Esophagus squamous epithelium (tissue), 5 donors: ENCODE data around the gene DCDC2. TPM values are rescaled to one million over a fixed set of nuclear protein-coding genes. Genes with fewer than 3 reads are reported as not detected.

Experiments
- DNase-seq: peaks from one replicate; lab custom pipeline; 2025; lab: John Stamatoyannopoulos, UW
- H3K27ac ChIP-seq, 4 donors: fragments of 200-600 bp; sonication (generic); one replicate each; pipeline ENCODE4 v1.5.1; 2016 to 2019; ENCODE audit warnings: mild to moderate bottlenecking in 1 of 4
- H3K27me3 ChIP-seq, 4 donors: fragments of 200-600 bp; sonication (generic); 1 replicate in 3 of 4; 2 replicates in 1 of 4; pipeline versions ENCODE4 v1.5.1 to v1.6.0; 2017 to 2021; ENCODE audit warnings: antibody characterized with exemption in 1 of 4
- H3K36me3 ChIP-seq, 3 donors: fragments of 200-600 bp; sonication (generic); one replicate each; pipeline ENCODE4 v1.5.1; 2016 to 2019
- H3K4me1 ChIP-seq, 3 donors: fragments of 200-600 bp; sonication (generic); one replicate each; pipeline ENCODE4 v1.5.1; 2017 to 2019
- H3K4me3 ChIP-seq, 4 donors: fragments of 200-600 bp; sonication (generic); 1 replicate in 3 of 4; 2 replicates in 1 of 4; pipeline ENCODE4 v1.5.1; 2016 to 2019; ENCODE audit warnings: mild to moderate bottlenecking in 2 of 4, moderate library complexity in 1 of 4
- H3K9me3 ChIP-seq, 3 donors: fragments of 200-600 bp; sonication (generic); one replicate each; pipeline ENCODE4 v1.5.1; 2016 to 2019
- POLR2A ChIP-seq, 4 donors: fragments of 450-650 bp; IDR thresholded peaks; one replicate each; pipeline ENCODE4 v1.6.1; 2017; ENCODE audit warnings: antibody characterized with exemption in 4 of 4, mild to moderate bottlenecking in 4 of 4, moderate library complexity in 3 of 4
- WGBS, 2 donors: methylation state at CpG; one replicate each; pipeline ENCODE4 v1.1.5; 2018; 5-methylcytosine and 5-hydroxymethylcytosine counted together
- intact Hi-C: fragments of 100-400 bp; cut with DNase I; formaldehyde crosslinking; loops from one replicate; pipeline ENCODE4 v1.15.0; 2022
- total RNA-seq, 4 donors: library from RNA; depleted of rRNA; stranded (reverse); fragments of >200 nt; gene quantifications; one replicate each; pipeline ENCODE4 v1.1.0, GENCODE V29; 2016
- TF ChIP-seq, protein P1 (sequence below), 6 experiments: fragments of 450-650 bp in 4 of 6; fragments of 200-600 bp in 2 of 6; sonication (generic) in 2 of 6; IDR thresholded peaks; one replicate each; pipeline ENCODE4 v1.5.1; 2016 to 2019; ENCODE audit warnings: antibody characterized with exemption in 6 of 6, mild to moderate bottlenecking in 4 of 6, moderate library complexity in 4 of 6
- donor health status: DM: yes; HTN: yes; CAD: no.

Gene DCDC2
- total RNA-seq, 4 donors from 2014 or later, result 0.15 TPM; not detected in 3

- Histone ChIP-seq H3K27ac (no peak overlapping the region), H3K4me3 (no peak overlapping the region), H3K9me3 (no peaks in the 10 kb centered on the region), H3K27me3 (no peaks in the 10 kb centered on the region), H3K4me1 (peaks cover 0 to 4% (median 0%) of the 10 kb centered on the region in 3 donors), H3K36me3 (no peaks in the 10 kb centered on the region)
- WGBS, 2 donors, result 39 to 56% methylated on average over 3 of the region's 3 CpGs
- TF ChIP-seq, protein P1, sequence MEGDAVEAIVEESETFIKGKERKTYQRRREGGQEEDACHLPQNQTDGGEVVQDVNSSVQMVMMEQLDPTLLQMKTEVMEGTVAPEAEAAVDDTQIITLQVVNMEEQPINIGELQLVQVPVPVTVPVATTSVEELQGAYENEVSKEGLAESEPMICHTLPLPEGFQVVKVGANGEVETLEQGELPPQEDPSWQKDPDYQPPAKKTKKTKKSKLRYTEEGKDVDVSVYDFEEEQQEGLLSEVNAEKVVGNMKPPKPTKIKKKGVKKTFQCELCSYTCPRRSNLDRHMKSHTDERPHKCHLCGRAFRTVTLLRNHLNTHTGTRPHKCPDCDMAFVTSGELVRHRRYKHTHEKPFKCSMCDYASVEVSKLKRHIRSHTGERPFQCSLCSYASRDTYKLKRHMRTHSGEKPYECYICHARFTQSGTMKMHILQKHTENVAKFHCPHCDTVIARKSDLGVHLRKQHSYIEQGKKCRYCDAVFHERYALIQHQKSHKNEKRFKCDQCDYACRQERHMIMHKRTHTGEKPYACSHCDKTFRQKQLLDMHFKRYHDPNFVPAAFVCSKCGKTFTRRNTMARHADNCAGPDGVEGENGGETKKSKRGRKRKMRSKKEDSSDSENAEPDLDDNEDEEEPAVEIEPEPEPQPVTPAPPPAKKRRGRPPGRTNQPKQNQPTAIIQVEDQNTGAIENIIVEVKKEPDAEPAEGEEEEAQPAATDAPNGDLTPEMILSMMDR (IDR thresholded peaks at IDR 0.05), result no peak
- no peak for TF ChIP-seq POLR2A (IDR thresholded peaks at IDR 0.05)
- DNase-seq, result no peak
- intact Hi-C loops, result no loop called here
Measured at GRCh38 chr6:24228681-24229255, 129.1 kb downstream of the DCDC2 start.

- Histone ChIP-seq H3K9me3 (no peaks in the 10 kb centered on the region), H3K27ac (no peak overlapping the region), H3K4me1 (peaks cover 0 to 4% (median 0%) of the 10 kb centered on the region in 3 donors), H3K36me3 (no peaks in the 10 kb centered on the region), H3K27me3 (no peaks in the 10 kb centered on the region), H3K4me3 (no peak overlapping the region)
- intact Hi-C loops, result no loop called here
- TF ChIP-seq, protein P1 (IDR thresholded peaks at IDR 0.05), result no peak
- no peak for TF ChIP-seq POLR2A (IDR thresholded peaks at IDR 0.05)
- no peak for DNase-seq
- WGBS, 2 donors, result 48 to 69% methylated on average over 2 of the region's 2 CpGs
Measured at GRCh38 chr6:24228123-24228522, 129.7 kb downstream of the DCDC2 start.

GRCh38 chr6:24227556-24227955 lies 130.3 kb downstream of the DCDC2 start:
- WGBS, 2 donors, result 33 to 39% methylated on average over 4 of the region's 4 CpGs
- H3K27ac ChIP-seq, result no peak overlapping the region
- DNase-seq, result no peak

DNA sequence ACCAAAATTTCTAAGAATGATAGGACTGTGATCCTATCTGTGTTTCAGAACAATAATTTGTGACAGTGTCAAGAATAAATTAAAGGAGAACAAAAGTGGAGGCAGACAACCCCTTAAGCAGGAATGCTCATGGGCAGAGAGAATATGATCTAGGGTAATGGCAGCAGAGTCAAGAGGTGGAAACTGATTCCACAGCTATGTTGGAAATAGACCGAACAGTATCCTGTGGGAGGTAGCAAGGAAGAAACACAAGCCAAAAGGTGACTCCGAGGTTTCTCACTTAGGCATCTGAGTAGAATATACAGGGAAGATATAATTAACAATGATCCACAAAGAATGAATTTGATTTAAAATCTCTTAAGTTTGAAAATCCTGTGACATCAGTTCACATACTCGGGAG lies 131.3 kb downstream of the DCDC2 start:
- TF ChIP-seq POLR2A (IDR thresholded peaks at IDR 0.05), result no peak
- TF ChIP-seq, protein P1 (IDR thresholded peaks at IDR 0.05), result no peak
- 58 to 65% methylated on average over 3 of the region's 3 CpGs for WGBS, 2 donors
- Histone ChIP-seq H3K4me3 (no peak overlapping the region), H3K9me3 (no peaks in the 10 kb centered on the region), H3K27me3 (no peaks in the 10 kb centered on the region), H3K27ac (no peak overlapping the region), H3K4me1 (peaks cover 0 to 4% (median 0%) of the 10 kb centered on the region in 3 donors), H3K36me3 (no peaks in the 10 kb centered on the region)
- intact Hi-C loops, result no loop called here
- DNase-seq, result no peak

More at GRCh38 chr6:24227556-24227955, 130.3 kb downstream of the DCDC2 start:
- Histone ChIP-seq H3K27me3 (no peaks in the 10 kb centered on the region), H3K4me3 (no peak overlapping the region), H3K36me3 (no peaks in the 10 kb centered on the region), H3K4me1 (peaks cover 0 to 4% (median 0%) of the 10 kb centered on the region in 3 donors), H3K9me3 (no peaks in the 10 kb centered on the region)
- intact Hi-C loops, result no loop called here
- TF ChIP-seq POLR2A (IDR thresholded peaks at IDR 0.05), result no peak
- TF ChIP-seq, protein P1 (IDR thresholded peaks at IDR 0.05), result no peak

DNA sequence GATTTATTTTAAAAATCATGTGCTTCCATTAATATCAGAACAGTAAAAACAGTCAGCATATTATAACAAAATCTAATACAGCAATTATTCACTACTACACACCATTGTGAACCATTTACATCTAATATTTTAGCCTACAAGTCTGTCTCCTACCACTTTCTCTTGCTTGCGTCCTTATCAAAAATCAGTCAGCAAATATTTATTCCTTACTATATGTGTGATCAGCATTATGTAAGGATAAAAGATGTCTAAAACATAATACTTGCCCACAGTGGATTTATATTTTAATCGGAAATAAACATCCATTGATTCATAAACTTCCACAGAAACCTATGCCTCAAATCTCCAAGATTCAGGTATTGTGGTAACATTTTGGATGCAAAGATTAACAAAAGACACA lies 132.0 kb downstream of the DCDC2 start:
- H3K27ac ChIP-seq, result no peak overlapping the region
- no peaks in the 10 kb centered on the region for H3K9me3 ChIP-seq
- no peak for TF ChIP-seq POLR2A (IDR thresholded peaks at IDR 0.05)
- TF ChIP-seq, protein P1 (IDR thresholded peaks at IDR 0.05), result no peak
- no peaks in the 10 kb centered on the region for H3K27me3 ChIP-seq
- WGBS, 2 donors, result 92 to 93% methylated on average over 2 of the region's 2 CpGs
- peaks cover 0 to 4% (median 0%) of the 10 kb centered on the region in 3 donors for H3K4me1 ChIP-seq
- no peak for DNase-seq
- intact Hi-C loops, result no loop called here
- H3K36me3 ChIP-seq, result no peaks in the 10 kb centered on the region
- H3K4me3 ChIP-seq, result no peak overlapping the region
